Measurements from ENCODE around the gene ARID1B. TPM values are rescaled to one million over a fixed set of nuclear protein-coding genes. Genes with fewer than 3 reads are reported as not detected.

ARID1B gene
- total and polyA plus RNA-seq, 2 of the 4 experiments (the other 2 are of a cell fraction), result 14.5 to 20.1 TPM

- POLR2A ChIA-PET (ENCODE audit: unreplicated experiment), result no interaction called here
- H2BK5ac ChIP-seq (ENCODE audit: low read depth, low read length, poor library complexity, severe bottlenecking), result no peak overlapping the region
- ATAC-seq (ENCODE audit: low read depth), result no peak
- H3K4ac ChIP-seq (ENCODE audit: low read depth, low read length), result no peak overlapping the region
- intact Hi-C loops (cut with micrococcal nuclease) (no loop called here), in situ Hi-C loops (cut with MboI; ENCODE audit: low sequenced_read_pairs) (no loop called here), dilution Hi-C loops (cut with HindIII; ENCODE audit: low sequenced_read_pairs, unreplicated experiment) (no loop called here)
- TF ChIP-seq CTCF (conservative IDR thresholded peaks at IDR 0.05; ENCODE audit: low read depth, low read length) (no peak), MXI1 (IDR thresholded peaks at IDR 0.05; ENCODE audit: borderline replicate concordance, low read depth, low read length) (no peak), CEBPB (IDR thresholded peaks at IDR 0.05; ENCODE audit: low read depth, low read length) (no peak), RAD21 (IDR thresholded peaks at IDR 0.05; ENCODE audit: low read length) (no peak), ELK1 (IDR thresholded peaks at IDR 0.05; ENCODE audit: borderline replicate concordance, low read depth, low read length) (no peak), RFX5 (IDR thresholded peaks at IDR 0.05; ENCODE audit: low read depth, low read length) (no peak), FOS (IDR thresholded peaks at IDR 0.05; ENCODE audit: low read depth, low read length) (no peak), RCOR1 (IDR thresholded peaks at IDR 0.05; ENCODE audit: insufficient replicate concordance, low read length) (no peak), SMC3 (IDR thresholded peaks at IDR 0.05; ENCODE audit: low read depth, low read length) (no peak), USF2 (IDR thresholded peaks at IDR 0.05; ENCODE audit: low read depth, low read length) (no peak), POLR2A (IDR thresholded peaks at IDR 0.05; ENCODE audit: low read depth, low read length) (no peak), NFE2L2 (IDR thresholded peaks at IDR 0.05; ENCODE audit: low read depth, low read length) (no peak), BHLHE40 (IDR thresholded peaks at IDR 0.05; ENCODE audit: low read depth, low read length) (no peak), MAZ (IDR thresholded peaks at IDR 0.05; ENCODE audit: borderline replicate concordance, low read depth, low read length) (no peak), MAFK (IDR thresholded peaks at IDR 0.05; ENCODE audit: low read depth, low read length) (no peak), CHD1 (IDR thresholded peaks at IDR 0.05; ENCODE audit: low read depth, low read length) (no peak)
- no peak overlapping the region for H4K5ac ChIP-seq (ENCODE audit: low read depth, low read length)
- no peak overlapping the region for H3K27ac ChIP-seq (ENCODE audit: insufficient read depth, low read length)
- peaks cover 2% of the 10 kb centered on the region for H3K4me1 ChIP-seq (ENCODE audit: control insufficient read depth, insufficient read depth, low read length)
- H3K23ac ChIP-seq (ENCODE audit: low read depth, low read length), result no peak overlapping the region
- H2AK5ac ChIP-seq (ENCODE audit: low read depth, low read length), result no peak overlapping the region
- peaks cover 55 to 78% of the 10 kb centered on the region in 2 experiments for H3K79me1 ChIP-seq (ENCODE audit: low read depth in 1 of 2, low read length in 2 of 2)
- no peak overlapping the region for H2BK20ac ChIP-seq (ENCODE audit: low read depth, low read length)
- no peak overlapping the region for H2BK15ac ChIP-seq (ENCODE audit: low read depth, low read length)
- peaks cover 2% of the 10 kb centered on the region; the same call in 1 of the 2 replicates for H3K36me3 ChIP-seq (ENCODE audit: control insufficient read depth, insufficient read depth, low read length)
- CTCF ChIA-PET, result no interaction called here
- no peak overlapping the region for H2AFZ ChIP-seq (replicated peaks; ENCODE audit: low read length, poor library complexity)
- no peak overlapping the region for H3K9ac ChIP-seq (ENCODE audit: low read depth, low read length)
- no peak overlapping the region for H4K8ac ChIP-seq (ENCODE audit: low read depth in 2 of 2, low read length in 2 of 2)
- no peak overlapping the region for H3K14ac ChIP-seq (replicated peaks; ENCODE audit: low read depth, low read length)
- BruUV-seq (replicated peaks), result no TSS peak
- DNase-seq, result no peak
- no peaks in the 10 kb centered on the region for H3K9me3 ChIP-seq (ENCODE audit: control insufficient read depth, insufficient read depth, low read length)
- H3K4me2 ChIP-seq (ENCODE audit: low read depth, low read length), result no peak overlapping the region
- no peak overlapping the region for H3K4me3 ChIP-seq (ENCODE audit: insufficient read depth, low read depth, low read length)
- H4K91ac ChIP-seq (ENCODE audit: insufficient read depth, low read depth, low read length), result no peak overlapping the region
- no peak overlapping the region for H3K56ac ChIP-seq (ENCODE audit: extremely low read depth, insufficient read depth, low read length)
- no peak overlapping the region for H2AK9ac ChIP-seq (replicated peaks; ENCODE audit: low read depth, low read length, poor library complexity)
- H2BK120ac ChIP-seq (ENCODE audit: low read depth, low read length), result no peak overlapping the region
- H4K20me1 ChIP-seq (ENCODE audit: insufficient read depth, low read length), result peaks cover 66% of the 10 kb centered on the region
- H3K27me3 ChIP-seq (ENCODE audit: control insufficient read depth, insufficient read depth, low read length), result no peaks in the 10 kb centered on the region
- H3K18ac ChIP-seq (ENCODE audit: low read depth, low read length), result no peak overlapping the region
- H3K9me1 ChIP-seq (ENCODE audit: insufficient read depth, low read length), result peaks cover 28% of the 10 kb centered on the region; the same call in 1 of the 2 replicates
- 100% methylated on average over 5 of the region's 8 CpGs; no CpG with 5 or more reads in 1 of the 2 experiments for WGBS, 2 experiments (ENCODE audit: extremely low coverage in 2 of 2, insufficient read length in 1 of 2)
These were observed 95.7 kb downstream of the ARID1B start for GRCh38 chr6:156872903-156873302.

Measured in IMR-90 (cell line).